IMR-90 (cell line): ENCODE data around the gene MALRD1. TPM values are rescaled to one million over a fixed set of nuclear protein-coding genes. Genes with fewer than 3 reads are reported as not detected.

ENCODE experiments used
- ATAC-seq: fragments of 200-7000 bp; cut with Tn5 transposase; 2 replicates; pipeline ENCODE4 v1.9.1; 2020; ENCODE audit warnings: low read depth, mild to moderate bottlenecking, moderate library complexity
- BruUV-seq: library from RNA; stranded (reverse); fragments of 400-500 nt; replicated peaks from 2 replicates; lab custom pipeline; 2021; lab: Mats Ljungman, UMichigan
- CTCF ChIA-PET: fragments of 300-600 bp; formaldehyde crosslinking; extraction: SDS; loops from one replicate; lab custom pipeline; 2021; ENCODE audit warnings: antibody characterized with exemption; lab: Yijun Ruan, JAX
- POLR2A ChIA-PET: fragments of 300-600 bp; sonication (Branson Sonifier 250); formaldehyde crosslinking; loops from one replicate; lab custom pipeline; 2022; ENCODE audit warnings: antibody characterized with exemption; ENCODE audit not compliant: unreplicated experiment; lab: Charles Lee
- DNase-seq: peaks from one replicate; pipeline ENCODE4 v3.0.0; 2013
- H2AFZ ChIP-seq: replicated peaks from 2 replicates; pipeline ENCODE3; 2013; ENCODE audit warnings: low read length, mild to moderate bottlenecking; ENCODE audit not compliant: poor library complexity
- H2AK5ac ChIP-seq: 2 replicates; pipeline ENCODE4 v1.6.1; 2013; ENCODE audit warnings: low read depth, low read length, inconsistent platforms
- H2AK9ac ChIP-seq: replicated peaks from 2 replicates; pipeline ENCODE3; 2013; ENCODE audit warnings: mild to moderate bottlenecking, low read depth, low read length, moderate library complexity; ENCODE audit not compliant: poor library complexity
- H2BK120ac ChIP-seq: 2 replicates; pipeline ENCODE4 v1.6.1; 2013; ENCODE audit warnings: low read depth, low read length, inconsistent platforms
- H2BK15ac ChIP-seq: 3 replicates; pipeline ENCODE4 v1.6.1; 2013; ENCODE audit warnings: low read depth, low read length, inconsistent platforms
- H2BK20ac ChIP-seq: 2 replicates; pipeline ENCODE4 v1.6.1; 2013; ENCODE audit warnings: low read depth, mild to moderate bottlenecking, inconsistent platforms, low read length, moderate library complexity
- H2BK5ac ChIP-seq: 2 replicates; pipeline ENCODE4 v1.6.1; 2013; ENCODE audit warnings: mild to moderate bottlenecking, low read depth, low read length, inconsistent platforms; ENCODE audit not compliant: poor library complexity, severe bottlenecking
- H3K14ac ChIP-seq: replicated peaks from 2 replicates; pipeline ENCODE4 v1.6.1; 2013; ENCODE audit warnings: low read depth, low read length, inconsistent platforms
- H3K18ac ChIP-seq: 2 replicates; pipeline ENCODE4 v1.6.1; 2013; ENCODE audit warnings: low read depth, low read length, control low read depth
- H3K23ac ChIP-seq: 2 replicates; pipeline ENCODE4 v1.6.1; 2013; ENCODE audit warnings: low read depth, low read length, inconsistent platforms
- H3K27ac ChIP-seq: 2 replicates; pipeline ENCODE4 v1.5.1; 2013; ENCODE audit warnings: mild to moderate bottlenecking, control low read depth, low read length; ENCODE audit not compliant: insufficient read depth
- H3K27me3 ChIP-seq: 2 replicates; pipeline ENCODE4 v1.6.1; 2013; ENCODE audit warnings: low read length; ENCODE audit not compliant: control insufficient read depth, insufficient read depth
- H3K36me3 ChIP-seq: 2 replicates; pipeline ENCODE4 v1.6.1; 2013; ENCODE audit warnings: low read length, mixed read lengths; ENCODE audit not compliant: control insufficient read depth, insufficient read depth
- H3K4ac ChIP-seq: 2 replicates; pipeline ENCODE4 v1.6.1; 2013; ENCODE audit warnings: low read depth, low read length, inconsistent platforms
- H3K4me1 ChIP-seq: 2 replicates; pipeline ENCODE4 v1.6.1; 2013; ENCODE audit warnings: low read length, mixed read lengths; ENCODE audit not compliant: control insufficient read depth, insufficient read depth
- H3K4me2 ChIP-seq: 2 replicates; pipeline ENCODE4 v1.6.1; 2013; ENCODE audit warnings: low read depth, mild to moderate bottlenecking, control low read depth, low read length, moderate library complexity
- H3K4me3 ChIP-seq: 2 replicates; pipeline ENCODE4 v1.5.1; 2013; ENCODE audit warnings: low read depth, mild to moderate bottlenecking, control low read depth, low read length, moderate library complexity; ENCODE audit not compliant: insufficient read depth
- H3K56ac ChIP-seq: 2 replicates; pipeline ENCODE4 v1.6.1; 2013; ENCODE audit warnings: low read length, inconsistent platforms; ENCODE audit not compliant: insufficient read depth; ENCODE audit errors: extremely low read depth
- H3K79me1 ChIP-seq, 2 experiments: 2 replicates each; pipeline ENCODE4 v1.6.1; 2013; ENCODE audit warnings: low read length in 2 of 2, inconsistent platforms in 1 of 2, low read depth in 1 of 2
- H3K9ac ChIP-seq: 2 replicates; pipeline ENCODE4 v1.6.1; 2013; ENCODE audit warnings: low read depth, low read length, control low read depth
- H3K9me1 ChIP-seq: 2 replicates; pipeline ENCODE4 v1.6.1; 2013; ENCODE audit warnings: low read length, inconsistent platforms; ENCODE audit not compliant: insufficient read depth
- H3K9me3 ChIP-seq: 2 replicates; pipeline ENCODE4 v1.6.1; 2013; ENCODE audit warnings: low read length; ENCODE audit not compliant: control insufficient read depth, insufficient read depth
- H4K20me1 ChIP-seq: 2 replicates; pipeline ENCODE4 v1.6.1; 2013; ENCODE audit warnings: low read length, inconsistent platforms; ENCODE audit not compliant: insufficient read depth
- H4K5ac ChIP-seq: 2 replicates; pipeline ENCODE4 v1.6.1; 2013; ENCODE audit warnings: mild to moderate bottlenecking, low read depth, low read length, control low read depth
- H4K8ac ChIP-seq, 2 experiments: 2 replicates each; pipeline ENCODE4 v1.6.1; 2013; ENCODE audit warnings: low read depth in 2 of 2, low read length in 2 of 2, control low read depth in 1 of 2, inconsistent platforms in 1 of 2
- H4K91ac ChIP-seq: 2 replicates; pipeline ENCODE4 v1.6.1; 2013; ENCODE audit warnings: low read depth, low read length, inconsistent platforms; ENCODE audit not compliant: insufficient read depth
- BHLHE40 ChIP-seq: fragments of 150-350 bp; IDR thresholded peaks from 2 replicates; pipeline ENCODE4 v1.6.1; 2016; ENCODE audit warnings: mild to moderate bottlenecking, low read depth, low read length
- CEBPB ChIP-seq: IDR thresholded peaks from 2 replicates; pipeline ENCODE4 v1.6.1; 2012; ENCODE audit warnings: low read depth, low read length, improper control_type of control experiment
- CHD1 ChIP-seq: IDR thresholded peaks from 2 replicates; pipeline ENCODE4 v1.6.1; 2012; ENCODE audit warnings: low read depth, low read length, improper control_type of control experiment
- CTCF ChIP-seq: conservative IDR thresholded peaks from 2 replicates; pipeline ENCODE4 v1.5.1; 2012; ENCODE audit warnings: mild to moderate bottlenecking, low read depth, low read length, improper control_type of control experiment
- ELK1 ChIP-seq: fragments of 150-350 bp; IDR thresholded peaks from 2 replicates; pipeline ENCODE4 v1.6.1; 2016; ENCODE audit warnings: low read depth, mild to moderate bottlenecking, low read length, moderate library complexity, borderline replicate concordance
- FOS ChIP-seq: fragments of 150-350 bp; IDR thresholded peaks from 2 replicates; pipeline ENCODE4 v1.6.1; 2016; ENCODE audit warnings: low read depth, low read length
- MAFK ChIP-seq: IDR thresholded peaks from 2 replicates; pipeline ENCODE4 v1.6.1; 2012; ENCODE audit warnings: low read depth, low read length, improper control_type of control experiment
- MAZ ChIP-seq: IDR thresholded peaks from 2 replicates; pipeline ENCODE4 v1.6.1; 2012; ENCODE audit warnings: low read depth, mild to moderate bottlenecking, low read length, improper control_type of control experiment, moderate library complexity, borderline replicate concordance
- MXI1 ChIP-seq: IDR thresholded peaks from 2 replicates; pipeline ENCODE4 v1.6.1; 2012; ENCODE audit warnings: low read depth, mild to moderate bottlenecking, low read length, moderate library complexity, borderline replicate concordance
- NFE2L2 ChIP-seq: fragments of 150-350 bp; IDR thresholded peaks from 2 replicates; pipeline ENCODE4 v1.6.1; 2016; ENCODE audit warnings: low read depth, mild to moderate bottlenecking, low read length
- POLR2A ChIP-seq: IDR thresholded peaks from 2 replicates; pipeline ENCODE4 v1.6.1; 2012; ENCODE audit warnings: mild to moderate bottlenecking, low read depth, low read length
- RAD21 ChIP-seq: IDR thresholded peaks from 2 replicates; pipeline ENCODE4 v1.6.1; 2012; ENCODE audit warnings: low read length, improper control_type of control experiment
- RCOR1 ChIP-seq: IDR thresholded peaks from 2 replicates; pipeline ENCODE4 v1.6.1; 2012; ENCODE audit warnings: mild to moderate bottlenecking, low read length, improper control_type of control experiment; ENCODE audit not compliant: insufficient replicate concordance
- RFX5 ChIP-seq: IDR thresholded peaks from 2 replicates; pipeline ENCODE4 v1.8.0; 2012; ENCODE audit warnings: low read depth, mild to moderate bottlenecking, low read length, moderate library complexity
- SMC3 ChIP-seq: fragments of 150-350 bp; IDR thresholded peaks from 2 replicates; pipeline ENCODE4 v1.6.1; 2016; ENCODE audit warnings: low read depth, mild to moderate bottlenecking, antibody characterized with exemption, low read length, moderate library complexity
- WGBS, 2 experiments: methylation state at CpG; one replicate each; pipeline versions ENCODE4 v1.1.5 to v1.1.7; 2013; ENCODE audit warnings: missing lambda C conversion rate in 2 of 2; ENCODE audit not compliant: insufficient read length in 1 of 2; ENCODE audit errors: extremely low coverage in 2 of 2; 5-methylcytosine and 5-hydroxymethylcytosine counted together
- dilution Hi-C: fragments of 300-500 bp; cut with HindIII; formaldehyde crosslinking; loops from one replicate; pipeline ENCODE4 v1.14.3; 2018; ENCODE audit warnings: low sequenced_read_pairs; ENCODE audit not compliant: unreplicated experiment
- in situ Hi-C: fragments of 300-500 bp; cut with MboI; formaldehyde crosslinking; loops from 3 replicates; pipeline ENCODE4 v1.14.3; 2019; ENCODE audit warnings: low sequenced_read_pairs, inconsistent platforms, mixed read lengths
- intact Hi-C: fragments of 100-400 bp; cut with micrococcal nuclease; formaldehyde crosslinking; loops from 2 replicates; pipeline ENCODE4 v1.10.0; 2022
- polyA plus RNA-seq, 3 experiments: library from polyadenylated mRNA; depleted of rRNA; stranded (reverse); fragments of >200 nt; gene quantifications; 2 replicates each; pipeline ENCODE4 v1.2.3, GENCODE V29; 2012; ENCODE audit warnings: low replicate concordance in 1 of 3
- total RNA-seq: library from RNA; depleted of rRNA; stranded (reverse); fragments of >200 nt; gene quantifications from 2 replicates; pipeline ENCODE4 v1.2.3, GENCODE V29; 2012
- TF ChIP-seq, protein P1 (sequence below): fragments of 150-350 bp; IDR thresholded peaks from 2 replicates; pipeline ENCODE4 v1.6.1; 2017; ENCODE audit warnings: mild to moderate bottlenecking, antibody characterized with exemption, low read length, low read depth

MALRD1 gene
- total and polyA plus RNA-seq, 2 of the 4 experiments (the other 2 are of a cell fraction): 0.34 to 1.1 TPM

DNA sequence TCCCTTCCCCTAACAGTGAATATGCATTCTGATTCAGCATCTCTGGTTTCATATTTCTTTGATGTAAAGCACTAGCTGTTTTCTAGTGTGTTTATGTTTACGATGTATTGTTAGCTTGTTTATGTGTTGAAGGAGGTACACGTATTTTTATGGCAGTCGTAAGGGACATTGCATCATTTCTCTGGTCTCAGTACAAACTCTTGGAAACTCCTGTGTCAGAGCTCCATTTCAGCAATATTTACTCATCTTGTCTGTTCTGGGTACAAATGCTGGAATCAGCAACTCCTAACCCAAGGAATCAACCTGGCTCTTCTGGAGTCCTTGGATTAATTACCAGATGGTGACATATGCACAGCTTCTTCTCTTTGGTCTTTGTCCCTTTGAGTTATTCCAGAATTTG lies 497.6 kb downstream of the MALRD1 start:
- dilution Hi-C loops: no loop called here

More for the DNA sequence above, 497.6 kb downstream of the MALRD1 start:
- no peak overlapping the region for H2AFZ ChIP-seq
- H2AK9ac ChIP-seq: no peak overlapping the region
- H3K36me3 ChIP-seq: no peaks in the 10 kb centered on the region
- H3K27me3 ChIP-seq: no peaks in the 10 kb centered on the region
- in situ Hi-C loops (no loop called here), intact Hi-C loops (no loop called here)
- no peak overlapping the region for H3K18ac ChIP-seq
- H3K79me1 ChIP-seq: no peaks in the 10 kb centered on the region
- no peak for ATAC-seq
- H4K91ac ChIP-seq: no peak overlapping the region
- BruUV-seq: no TSS peak
- WGBS, 2 experiments: 71% methylated on average over 2 of the region's 3 CpGs; no CpG with 5 or more reads in 1 of the 2 experiments
- H2BK120ac ChIP-seq: no peak overlapping the region
- no peak for DNase-seq
- no peak overlapping the region for H3K27ac ChIP-seq
- H3K4ac ChIP-seq: no peak overlapping the region
- H2BK20ac ChIP-seq: no peak overlapping the region
- H3K9me3 ChIP-seq: no peaks in the 10 kb centered on the region
- H3K4me2 ChIP-seq: no peak overlapping the region
- ChIA-PET POLR2A (interaction anchor here (0.6 kb wide), 2 partner anchors 19 to 77 kb away, joined by 3 read pairs; no protein-coding TSS in a partner anchor), CTCF (interaction anchor here (0.7 kb wide), 1 partner anchor 1797 kb away, joined by 3 read pairs; no protein-coding TSS in a partner anchor)
- H4K5ac ChIP-seq: no peak overlapping the region
- no peak overlapping the region for H3K56ac ChIP-seq
- H2BK15ac ChIP-seq: no peak overlapping the region
- TF ChIP-seq CEBPB: no peak
- TF ChIP-seq CHD1: no peak
- no peak for TF ChIP-seq FOS
- no peak for TF ChIP-seq RFX5
- TF ChIP-seq RCOR1: no peak
- TF ChIP-seq CTCF: no peak
- TF ChIP-seq, protein P1, sequence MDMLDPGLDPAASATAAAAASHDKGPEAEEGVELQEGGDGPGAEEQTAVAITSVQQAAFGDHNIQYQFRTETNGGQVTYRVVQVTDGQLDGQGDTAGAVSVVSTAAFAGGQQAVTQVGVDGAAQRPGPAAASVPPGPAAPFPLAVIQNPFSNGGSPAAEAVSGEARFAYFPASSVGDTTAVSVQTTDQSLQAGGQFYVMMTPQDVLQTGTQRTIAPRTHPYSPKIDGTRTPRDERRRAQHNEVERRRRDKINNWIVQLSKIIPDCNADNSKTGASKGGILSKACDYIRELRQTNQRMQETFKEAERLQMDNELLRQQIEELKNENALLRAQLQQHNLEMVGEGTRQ: no peak
- TF ChIP-seq MAZ: no peak
- no peak for TF ChIP-seq NFE2L2
- no peak for TF ChIP-seq ELK1
- TF ChIP-seq RAD21: no peak
- TF ChIP-seq BHLHE40: no peak
- no peak for TF ChIP-seq SMC3
- no peak for TF ChIP-seq MXI1
- TF ChIP-seq MAFK: no peak
- no peak for TF ChIP-seq POLR2A
- no peak overlapping the region for H2BK5ac ChIP-seq
- no peaks in the 10 kb centered on the region for H4K20me1 ChIP-seq
- H3K9ac ChIP-seq: no peak overlapping the region
- H3K4me1 ChIP-seq: no peaks in the 10 kb centered on the region
- H3K9me1 ChIP-seq: no peaks in the 10 kb centered on the region
- H3K14ac ChIP-seq: no peak overlapping the region
- H2AK5ac ChIP-seq: no peak overlapping the region
- no peak overlapping the region for H3K4me3 ChIP-seq
- H3K23ac ChIP-seq: no peak overlapping the region
- H4K8ac ChIP-seq: no peak overlapping the region
